Stimulated activated naive CD8-positive, alpha-beta T cell treated with anti-CD3 and anti-CD28 coated beads, Interleukin-15, amount 100 ng/mL, for 72 hours (primary cell): Measurements from ENCODE around the gene CYB561D2.

ENCODE experiments used
- ATAC-seq: fragments of 150-1000 bp; cut with Tn5 transposase; 2 replicates; pipeline ENCODE4 v1.10.0; 2021; ENCODE audit warnings: mild to moderate bottlenecking, moderate library complexity
- DNase-seq, 2 donors: peaks; one replicate each; pipeline ENCODE4 v3.0.0; 2021 to 2022
- H3K27ac Mint-ChIP-seq, 2 donors: one replicate each; pipeline ENCODE4 v1.8.0; 2022; ENCODE audit warnings: mild to moderate bottlenecking in 2 of 2, mixed read lengths in 2 of 2, moderate library complexity in 2 of 2
- H3K27me3 Mint-ChIP-seq: one replicate; pipeline ENCODE4 v1.8.0; 2022; ENCODE audit warnings: mixed read lengths
- H3K4me1 Mint-ChIP-seq: one replicate; pipeline ENCODE4 v1.8.0; 2022; ENCODE audit warnings: mild to moderate bottlenecking, mixed read lengths
- H3K4me3 Mint-ChIP-seq, 2 donors: one replicate each; pipeline ENCODE4 v1.8.0; 2022; ENCODE audit warnings: mild to moderate bottlenecking in 2 of 2, mixed read lengths in 2 of 2, moderate library complexity in 1 of 2
- H3K9me3 Mint-ChIP-seq, 2 donors: one replicate each; pipeline ENCODE4 v1.8.0; 2022; ENCODE audit warnings: mixed read lengths in 2 of 2

The CYB561D2 gene

DNA sequence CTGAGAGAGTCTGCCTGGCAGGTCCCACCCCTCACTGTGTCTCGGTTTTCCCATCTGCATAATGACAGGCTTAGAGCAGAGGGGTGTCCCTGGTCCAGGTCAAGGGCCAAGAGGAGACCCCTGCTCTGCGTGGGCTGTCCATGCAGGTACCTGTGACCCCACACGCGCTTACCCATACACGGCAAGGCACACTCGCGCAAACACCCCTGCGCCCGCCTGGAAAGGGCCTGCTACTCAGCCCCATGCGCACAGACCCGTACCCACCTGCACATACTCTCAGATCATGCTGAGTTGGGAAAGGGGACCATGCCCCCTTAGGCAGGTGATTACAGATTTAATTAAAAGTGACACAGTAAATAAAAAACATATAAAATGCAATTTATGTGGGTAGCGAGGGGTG is 32.1 kb downstream of the CYB561D2 start:
- no peak for ATAC-seq
- Mint-ChIP-seq H3K4me3 (no peak overlapping the region), H3K27me3 (no peaks in the 10 kb centered on the region), H3K27ac (peak overlapping the region in 1 of 2 donors; percentile 14), H3K9me3 (no peaks in the 10 kb centered on the region), H3K4me1 (no peaks in the 10 kb centered on the region)
- no peak for DNase-seq

- ATAC-seq (no peak), DNase-seq (no peak)
- Mint-ChIP-seq H3K4me1 (no peaks in the 10 kb centered on the region), H3K27ac (no peak overlapping the region), H3K9me3 (no peaks in the 10 kb centered on the region), H3K4me3 (no peak overlapping the region), H3K27me3 (no peaks in the 10 kb centered on the region)
Observed at GRCh38 chr3:50383750-50384149, 33.1 kb downstream of the CYB561D2 start.

GRCh38 chr3:50385754-50386153 is 35.1 kb downstream of the CYB561D2 start:
- no peak overlapping the region for H3K27ac Mint-ChIP-seq
- H3K27me3 Mint-ChIP-seq: no peaks in the 10 kb centered on the region
- H3K9me3 Mint-ChIP-seq: no peaks in the 10 kb centered on the region
- no peak overlapping the region for H3K4me3 Mint-ChIP-seq
- H3K4me1 Mint-ChIP-seq: no peaks in the 10 kb centered on the region
- DNase-seq (no peak), ATAC-seq (no peak)

- ATAC-seq (peak; percentile 5), DNase-seq (no peak)
- Mint-ChIP-seq H3K4me3 (no peak overlapping the region), H3K9me3 (no peaks in the 10 kb centered on the region), H3K27ac (no peak overlapping the region), H3K4me1 (peaks cover 15% of the 10 kb centered on the region), H3K27me3 (no peaks in the 10 kb centered on the region)
Observed at GRCh38 chr3:50388016-50388719, 37.5 kb downstream of the CYB561D2 start.

GRCh38 chr3:50388720-50389413 is 38.2 kb downstream of the CYB561D2 start:
- no peaks in the 10 kb centered on the region for H3K9me3 Mint-ChIP-seq
- no peak for DNase-seq
- no peak overlapping the region for H3K4me3 Mint-ChIP-seq
- H3K27ac Mint-ChIP-seq: no peak overlapping the region
- H3K4me1 Mint-ChIP-seq: peaks cover 15% of the 10 kb centered on the region
- H3K27me3 Mint-ChIP-seq: no peaks in the 10 kb centered on the region
- ATAC-seq: no peak

DNA sequence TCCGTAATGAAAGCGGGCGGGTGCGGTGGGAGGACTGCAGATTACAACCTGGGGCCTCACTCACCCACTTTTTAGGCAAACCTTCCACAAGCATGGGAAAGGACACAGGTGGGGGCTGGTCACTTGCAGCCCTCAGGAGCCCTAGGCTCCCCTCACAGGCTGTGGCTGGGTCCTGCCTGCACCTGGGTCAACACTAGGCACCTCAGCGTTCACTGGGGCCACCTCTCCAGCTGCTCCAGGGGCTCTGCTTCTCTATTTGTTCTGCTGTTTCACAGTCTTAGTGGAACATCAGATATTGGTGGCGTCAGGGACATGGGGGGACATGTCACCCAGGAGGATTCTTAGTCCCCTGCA is 38.7 kb downstream of the CYB561D2 start:
- ATAC-seq: no peak
- Mint-ChIP-seq H3K27me3 (no peaks in the 10 kb centered on the region), H3K27ac (peak overlapping the region in 1 of 2 donors; percentile 71), H3K4me1 (peaks cover 15% of the 10 kb centered on the region), H3K9me3 (no peaks in the 10 kb centered on the region), H3K4me3 (no peak overlapping the region)
- no peak for DNase-seq

GRCh38 chr3:50390508-50391224 is 40.0 kb downstream of the CYB561D2 start:
- DNase-seq (no peak), ATAC-seq (no peak)
- Mint-ChIP-seq H3K4me3 (no peak overlapping the region), H3K4me1 (peaks cover 15% of the 10 kb centered on the region), H3K27ac (no peak overlapping the region), H3K9me3 (no peaks in the 10 kb centered on the region), H3K27me3 (no peaks in the 10 kb centered on the region)

DNA sequence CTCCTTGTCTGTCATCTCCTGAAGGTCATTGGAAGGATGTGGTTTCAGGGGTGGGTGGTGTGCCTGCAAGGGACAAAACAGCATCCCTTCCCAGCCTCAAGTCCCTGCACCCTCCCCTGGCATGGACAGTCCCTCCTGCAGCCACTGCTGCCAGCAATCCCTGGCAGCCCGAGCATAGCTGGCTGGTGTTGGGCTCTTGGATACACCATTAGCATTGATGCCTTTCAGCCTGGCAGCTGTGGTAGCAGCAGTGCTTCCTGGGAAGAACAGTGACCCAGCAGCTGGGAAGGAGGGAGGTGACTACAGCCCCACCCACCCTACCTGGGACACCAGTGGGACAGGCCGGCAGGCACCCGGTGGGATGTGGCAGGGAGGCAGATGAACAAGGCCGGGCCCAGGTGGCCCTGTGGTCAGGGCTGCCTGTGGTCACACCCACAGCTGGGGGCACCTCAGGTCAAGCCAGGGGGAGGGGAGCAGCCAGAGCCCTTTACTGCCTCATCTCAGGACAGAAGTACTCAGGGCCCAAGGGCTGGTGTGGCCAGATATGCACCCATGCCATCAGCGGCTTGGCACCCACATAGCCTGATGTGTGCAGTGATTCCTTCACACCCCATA is 41.5 kb downstream of the CYB561D2 start:
- no peaks in the 10 kb centered on the region for H3K9me3 Mint-ChIP-seq
- H3K4me3 Mint-ChIP-seq: no peak overlapping the region
- ATAC-seq: no peak
- peaks cover 15% of the 10 kb centered on the region for H3K4me1 Mint-ChIP-seq
- peak overlapping the region; percentile 30 to 57 for H3K27ac Mint-ChIP-seq
- DNase-seq: no peak
- H3K27me3 Mint-ChIP-seq: no peaks in the 10 kb centered on the region

GRCh38 chr3:50393061-50393460 is 42.4 kb downstream of the CYB561D2 start:
- no peak for ATAC-seq
- no peak overlapping the region for H3K4me3 Mint-ChIP-seq
- H3K9me3 Mint-ChIP-seq: no peaks in the 10 kb centered on the region
- no peak for DNase-seq
- H3K27ac Mint-ChIP-seq: no peak overlapping the region
- peaks cover 15% of the 10 kb centered on the region for H3K4me1 Mint-ChIP-seq
- no peaks in the 10 kb centered on the region for H3K27me3 Mint-ChIP-seq

GRCh38 chr3:50395070-50395860 is 44.6 kb downstream of the CYB561D2 start:
- no peak for ATAC-seq
- H3K27ac Mint-ChIP-seq: no peak overlapping the region
- H3K4me3 Mint-ChIP-seq: no peak overlapping the region

DNA sequence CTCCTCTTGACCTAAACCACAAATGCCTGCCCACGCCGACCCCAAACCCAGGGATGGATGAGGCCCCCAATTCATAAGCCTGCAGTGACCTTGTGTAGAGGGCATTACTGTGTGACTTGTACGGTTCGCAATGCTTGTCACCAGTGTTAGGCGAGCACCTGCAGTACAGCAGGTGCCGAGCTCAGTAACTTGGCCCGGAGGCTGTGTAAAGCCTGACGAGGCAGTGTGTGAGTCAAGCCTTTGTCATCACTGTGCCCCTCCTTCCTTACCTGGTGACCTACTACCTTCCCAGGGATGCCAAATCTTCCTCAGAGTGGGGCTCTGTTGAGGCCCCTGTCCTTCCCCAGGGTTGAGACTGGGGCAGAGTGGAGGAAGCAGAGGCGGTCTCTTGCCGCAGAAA is 45.8 kb downstream of the CYB561D2 start:
- peaks cover 13% of the 10 kb centered on the region for H3K4me1 Mint-ChIP-seq
- no peak for DNase-seq
- ATAC-seq: no peak
- H3K9me3 Mint-ChIP-seq: no peaks in the 10 kb centered on the region
- H3K27ac Mint-ChIP-seq: no peak overlapping the region
- no peaks in the 10 kb centered on the region for H3K27me3 Mint-ChIP-seq
- H3K4me3 Mint-ChIP-seq: no peak overlapping the region

More at GRCh38 chr3:50395070-50395860, 44.6 kb downstream of the CYB561D2 start:
- Mint-ChIP-seq H3K9me3 (no peaks in the 10 kb centered on the region), H3K27me3 (no peaks in the 10 kb centered on the region), H3K4me1 (peaks cover 15% of the 10 kb centered on the region)
- DNase-seq: no peak

GRCh38 chr3:50401978-50402595 is 51.4 kb downstream of the CYB561D2 start:
- H3K4me3 Mint-ChIP-seq: no peak overlapping the region
- no peak overlapping the region for H3K27ac Mint-ChIP-seq
- no peaks in the 10 kb centered on the region for H3K9me3 Mint-ChIP-seq
- DNase-seq: no peak
- no peaks in the 10 kb centered on the region for H3K27me3 Mint-ChIP-seq
- ATAC-seq: no peak
- H3K4me1 Mint-ChIP-seq: no peaks in the 10 kb centered on the region
